SK-N-SH treated with all-trans-retinoic acid at 6 μM for 48 hours (cell line): Measurements from ENCODE around the gene SERPINB5.

Experiments used
- ATAC-seq: fragments of 200-7000 bp; cut with Tn5 transposase; 3 replicates; pipeline ENCODE4 v1.9.1; 2020; ENCODE audit warnings: mild to moderate bottlenecking, moderate library complexity
- ARNTL ChIP-seq: fragments of 450-650 bp; formaldehyde crosslinking; IDR thresholded peaks from 2 replicates; pipeline ENCODE4 v1.5.0; 2020; ENCODE audit warnings: low read depth, mild to moderate bottlenecking, moderate library complexity, borderline replicate concordance
- BACH2 ChIP-seq: fragments of 250-450 bp; sonication (Bioruptor Pico); IDR thresholded peaks from 2 replicates; pipeline ENCODE4 v1.9.0; 2021; ENCODE audit warnings: mild to moderate bottlenecking, borderline replicate concordance
- CREB5 ChIP-seq: fragments of 250-450 bp; sonication (Bioruptor Pico); IDR thresholded peaks from 2 replicates; pipeline ENCODE4 v1.5.1; 2020; ENCODE audit warnings: low read depth, mild to moderate bottlenecking, moderate library complexity
- CSDC2 ChIP-seq: fragments of 250-450 bp; sonication (Bioruptor Pico); IDR thresholded peaks from 2 replicates; pipeline ENCODE4 v1.5.0; 2020; ENCODE audit warnings: mild to moderate bottlenecking, moderate library complexity
- ESRRG ChIP-seq: fragments of 250-450 bp; sonication (Bioruptor Pico); IDR thresholded peaks from 2 replicates; pipeline ENCODE4 v1.6.1; 2021; ENCODE audit warnings: mild to moderate bottlenecking
- GLIS3 ChIP-seq: fragments of 250-450 bp; sonication (Bioruptor Pico); IDR thresholded peaks from 2 replicates; pipeline ENCODE4 v1.5.0; 2020; ENCODE audit warnings: mild to moderate bottlenecking, moderate library complexity
- ISL1 ChIP-seq: fragments of 250-450 bp; sonication (Bioruptor Pico); IDR thresholded peaks from 2 replicates; pipeline ENCODE4 v2.1.2; 2022; ENCODE audit warnings: mild to moderate bottlenecking, moderate library complexity
- OSR1 ChIP-seq: fragments of 250-450 bp; sonication (Bioruptor Pico); IDR thresholded peaks from 2 replicates; pipeline ENCODE4 v1.8.0; 2022; ENCODE audit warnings: moderate library complexity, mild to moderate bottlenecking, inconsistent platforms
- PPARA ChIP-seq: fragments of 250-450 bp; sonication (Bioruptor Pico); IDR thresholded peaks from 2 replicates; pipeline ENCODE4 v1.5.0; 2020; ENCODE audit warnings: mild to moderate bottlenecking, borderline replicate concordance
- RARB ChIP-seq: fragments of 250-450 bp; sonication (Bioruptor Pico); IDR thresholded peaks from 2 replicates; pipeline ENCODE4 v1.8.0; 2021; ENCODE audit warnings: mild to moderate bottlenecking, moderate library complexity
- TCF4 ChIP-seq: fragments of 250-450 bp; sonication (Bioruptor Pico); IDR thresholded peaks from 2 replicates; pipeline ENCODE4 v1.8.0; 2021; ENCODE audit warnings: mild to moderate bottlenecking, moderate library complexity, borderline replicate concordance
- TOX ChIP-seq: fragments of 250-450 bp; sonication (Bioruptor Pico); IDR thresholded peaks from 2 replicates; pipeline ENCODE4 v1.8.0; 2021; ENCODE audit warnings: mild to moderate bottlenecking, moderate library complexity, borderline replicate concordance
- TSHZ2 ChIP-seq: fragments of 250-450 bp; sonication (Bioruptor Pico); IDR thresholded peaks from 2 replicates; pipeline ENCODE4 v1.5.0; 2020; ENCODE audit warnings: mild to moderate bottlenecking, moderate library complexity
- ZC3H10 ChIP-seq: fragments of 250-450 bp; sonication (Bioruptor Pico); IDR thresholded peaks from 2 replicates; pipeline ENCODE4 v1.5.1; 2021; ENCODE audit warnings: mild to moderate bottlenecking, moderate library complexity
- ZFP3 ChIP-seq: fragments of 250-450 bp; sonication (Bioruptor Pico); IDR thresholded peaks from 2 replicates; pipeline ENCODE4 v1.5.0; 2020; ENCODE audit warnings: mild to moderate bottlenecking, moderate library complexity
- ZFP30 ChIP-seq: fragments of 450-650 bp; formaldehyde crosslinking; IDR thresholded peaks from 2 replicates; pipeline ENCODE4 v1.5.0; 2022; ENCODE audit warnings: mild to moderate bottlenecking, moderate library complexity
- ZNF565 ChIP-seq: fragments of 450-650 bp; formaldehyde crosslinking; conservative IDR thresholded peaks from 2 replicates; pipeline ENCODE4 v1.5.0; 2020; ENCODE audit warnings: low read depth, mild to moderate bottlenecking, moderate library complexity
- ZNF70 ChIP-seq: fragments of 450-650 bp; formaldehyde crosslinking; IDR thresholded peaks from 2 replicates; pipeline ENCODE4 v1.5.0; 2020; ENCODE audit warnings: mild to moderate bottlenecking, moderate library complexity
- ZNF8 ChIP-seq: fragments of 450-650 bp; formaldehyde crosslinking; IDR thresholded peaks from 2 replicates; pipeline ENCODE4 v1.5.0; 2020; ENCODE audit warnings: mild to moderate bottlenecking, moderate library complexity
- TF ChIP-seq, protein P1 (sequence below): fragments of 250-450 bp; sonication (Bioruptor Pico); IDR thresholded peaks from 2 replicates; pipeline ENCODE4 v1.8.0; 2020; ENCODE audit warnings: mild to moderate bottlenecking, moderate library complexity, borderline replicate concordance
- TF ChIP-seq, protein P2 (sequence below): fragments of 250-450 bp; sonication (Bioruptor Pico); IDR thresholded peaks from 2 replicates; pipeline ENCODE4 v1.5.1; 2021; ENCODE audit warnings: mild to moderate bottlenecking, moderate library complexity
- TF ChIP-seq, protein P3 (sequence below): fragments of 250-450 bp; sonication (Bioruptor Pico); IDR thresholded peaks from 2 replicates; pipeline ENCODE4 v1.8.0; 2021; ENCODE audit warnings: low read depth, mild to moderate bottlenecking, moderate library complexity, borderline replicate concordance

SERPINB5 gene

GRCh38 chr18:63487676-63488075, 10.9 kb downstream of the SERPINB5 start:
- TF ChIP-seq TOX (CRISPR knock-in tag), result no peak
- TF ChIP-seq ARNTL (CRISPR knock-in tag), result no peak
- TF ChIP-seq ZFP3, result no peak
- no peak for TF ChIP-seq GLIS3 (CRISPR knock-in tag)
- no peak for ATAC-seq

DNA sequence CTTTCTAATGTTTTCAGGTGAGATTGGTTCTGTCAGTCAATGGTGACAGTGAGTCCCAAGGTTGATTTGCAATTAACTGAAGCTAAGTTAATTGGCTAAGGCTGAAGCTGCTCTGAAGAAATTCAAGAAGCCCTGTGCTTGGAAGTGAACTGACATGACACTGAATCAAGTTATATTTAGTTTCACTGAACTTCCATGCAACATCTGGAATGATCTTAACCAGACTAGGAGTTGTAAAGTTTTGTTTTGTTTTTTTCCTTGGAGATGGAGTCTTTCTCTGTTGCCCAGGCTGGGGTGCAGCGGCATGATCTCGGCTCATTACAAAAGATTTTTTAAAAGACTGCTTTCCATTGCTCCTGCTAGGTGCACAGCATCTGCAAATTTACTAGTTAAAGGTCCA, 11.4 kb downstream of the SERPINB5 start:
- no peak for ATAC-seq
- TF ChIP-seq CSDC2 (CRISPR knock-in tag) (no peak), CREB5 (CRISPR knock-in tag) (no peak), ZC3H10 (CRISPR knock-in tag) (no peak), ISL1 (no peak), ZFP30 (CRISPR knock-in tag) (no peak), TSHZ2 (no peak), ZNF565 (CRISPR knock-in tag) (no peak), TCF4 (CRISPR knock-in tag) (no peak), ARNTL (CRISPR knock-in tag) (no peak)
- TF ChIP-seq, protein P1, sequence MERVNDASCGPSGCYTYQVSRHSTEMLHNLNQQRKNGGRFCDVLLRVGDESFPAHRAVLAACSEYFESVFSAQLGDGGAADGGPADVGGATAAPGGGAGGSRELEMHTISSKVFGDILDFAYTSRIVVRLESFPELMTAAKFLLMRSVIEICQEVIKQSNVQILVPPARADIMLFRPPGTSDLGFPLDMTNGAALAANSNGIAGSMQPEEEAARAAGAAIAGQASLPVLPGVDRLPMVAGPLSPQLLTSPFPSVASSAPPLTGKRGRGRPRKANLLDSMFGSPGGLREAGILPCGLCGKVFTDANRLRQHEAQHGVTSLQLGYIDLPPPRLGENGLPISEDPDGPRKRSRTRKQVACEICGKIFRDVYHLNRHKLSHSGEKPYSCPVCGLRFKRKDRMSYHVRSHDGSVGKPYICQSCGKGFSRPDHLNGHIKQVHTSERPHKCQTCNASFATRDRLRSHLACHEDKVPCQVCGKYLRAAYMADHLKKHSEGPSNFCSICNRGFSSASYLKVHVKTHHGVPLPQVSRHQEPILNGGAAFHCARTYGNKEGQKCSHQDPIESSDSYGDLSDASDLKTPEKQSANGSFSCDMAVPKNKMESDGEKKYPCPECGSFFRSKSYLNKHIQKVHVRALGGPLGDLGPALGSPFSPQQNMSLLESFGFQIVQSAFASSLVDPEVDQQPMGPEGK, result no peak

- no peak for ATAC-seq
- TF ChIP-seq, protein P2, sequence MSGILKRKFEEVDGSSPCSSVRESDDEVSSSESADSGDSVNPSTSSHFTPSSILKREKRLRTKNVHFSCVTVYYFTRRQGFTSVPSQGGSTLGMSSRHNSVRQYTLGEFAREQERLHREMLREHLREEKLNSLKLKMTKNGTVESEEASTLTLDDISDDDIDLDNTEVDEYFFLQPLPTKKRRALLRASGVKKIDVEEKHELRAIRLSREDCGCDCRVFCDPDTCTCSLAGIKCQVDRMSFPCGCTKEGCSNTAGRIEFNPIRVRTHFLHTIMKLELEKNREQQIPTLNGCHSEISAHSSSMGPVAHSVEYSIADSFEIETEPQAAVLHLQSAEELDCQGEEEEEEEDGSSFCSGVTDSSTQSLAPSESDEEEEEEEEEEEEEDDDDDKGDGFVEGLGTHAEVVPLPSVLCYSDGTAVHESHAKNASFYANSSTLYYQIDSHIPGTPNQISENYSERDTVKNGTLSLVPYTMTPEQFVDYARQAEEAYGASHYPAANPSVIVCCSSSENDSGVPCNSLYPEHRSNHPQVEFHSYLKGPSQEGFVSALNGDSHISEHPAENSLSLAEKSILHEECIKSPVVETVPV (CRISPR knock-in tag), result no peak
- no peak for TF ChIP-seq ZC3H10 (CRISPR knock-in tag)
- no peak for TF ChIP-seq BACH2 (CRISPR knock-in tag)
- no peak for TF ChIP-seq RARB (CRISPR knock-in tag)
- TF ChIP-seq ISL1, result no peak
- TF ChIP-seq ZNF8 (CRISPR knock-in tag), result no peak
- TF ChIP-seq ZNF565 (CRISPR knock-in tag), result no peak
- TF ChIP-seq, protein P3, sequence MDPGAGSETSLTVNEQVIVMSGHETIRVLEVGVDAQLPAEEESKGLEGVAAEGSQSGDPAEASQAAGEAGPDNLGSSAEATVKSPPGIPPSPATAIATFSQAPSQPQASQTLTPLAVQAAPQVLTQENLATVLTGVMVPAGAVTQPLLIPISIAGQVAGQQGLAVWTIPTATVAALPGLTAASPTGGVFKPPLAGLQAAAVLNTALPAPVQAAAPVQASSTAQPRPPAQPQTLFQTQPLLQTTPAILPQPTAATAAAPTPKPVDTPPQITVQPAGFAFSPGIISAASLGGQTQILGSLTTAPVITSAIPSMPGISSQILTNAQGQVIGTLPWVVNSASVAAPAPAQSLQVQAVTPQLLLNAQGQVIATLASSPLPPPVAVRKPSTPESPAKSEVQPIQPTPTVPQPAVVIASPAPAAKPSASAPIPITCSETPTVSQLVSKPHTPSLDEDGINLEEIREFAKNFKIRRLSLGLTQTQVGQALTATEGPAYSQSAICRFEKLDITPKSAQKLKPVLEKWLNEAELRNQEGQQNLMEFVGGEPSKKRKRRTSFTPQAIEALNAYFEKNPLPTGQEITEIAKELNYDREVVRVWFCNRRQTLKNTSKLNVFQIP (CRISPR knock-in tag), result no peak
- TF ChIP-seq TCF4 (CRISPR knock-in tag), result no peak
- TF ChIP-seq, protein P1, result no peak
- TF ChIP-seq OSR1 (CRISPR knock-in tag), result no peak
- TF ChIP-seq CSDC2 (CRISPR knock-in tag), result no peak
- no peak for TF ChIP-seq ZNF70 (CRISPR knock-in tag)
- no peak for TF ChIP-seq CREB5 (CRISPR knock-in tag)
- no peak for TF ChIP-seq ESRRG
- no peak for TF ChIP-seq PPARA
- TF ChIP-seq ZFP3, result no peak
Measured at GRCh38 chr18:63492851-63493250, 16.1 kb downstream of the SERPINB5 start.
